ENCODE data around the gene MAP2K2.

The MAP2K2 gene

DNA sequence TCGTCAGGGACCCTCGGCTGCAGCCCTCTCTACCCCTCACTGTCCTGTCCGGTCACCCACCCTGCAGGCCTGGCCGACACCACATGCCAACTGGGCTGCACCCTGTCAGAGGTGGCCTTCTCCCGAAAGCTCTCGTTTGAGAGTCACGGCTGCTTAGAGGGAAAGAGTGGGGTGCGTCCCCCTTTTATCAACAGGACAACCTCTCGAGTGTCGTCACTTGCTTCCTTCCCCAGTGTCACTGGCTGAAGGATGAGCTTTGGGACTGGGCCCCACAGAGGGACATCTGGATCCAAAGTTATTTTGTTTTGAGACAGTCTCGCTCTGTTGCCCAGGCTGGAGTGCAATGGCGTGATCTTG, 28.5 kb downstream of the MAP2K2 start:
- no peak overlapping the region for H3K4me3 ChIP-seq (ENCODE audit: low read depth, low read length)
- TF ChIP-seq, protein P1, sequence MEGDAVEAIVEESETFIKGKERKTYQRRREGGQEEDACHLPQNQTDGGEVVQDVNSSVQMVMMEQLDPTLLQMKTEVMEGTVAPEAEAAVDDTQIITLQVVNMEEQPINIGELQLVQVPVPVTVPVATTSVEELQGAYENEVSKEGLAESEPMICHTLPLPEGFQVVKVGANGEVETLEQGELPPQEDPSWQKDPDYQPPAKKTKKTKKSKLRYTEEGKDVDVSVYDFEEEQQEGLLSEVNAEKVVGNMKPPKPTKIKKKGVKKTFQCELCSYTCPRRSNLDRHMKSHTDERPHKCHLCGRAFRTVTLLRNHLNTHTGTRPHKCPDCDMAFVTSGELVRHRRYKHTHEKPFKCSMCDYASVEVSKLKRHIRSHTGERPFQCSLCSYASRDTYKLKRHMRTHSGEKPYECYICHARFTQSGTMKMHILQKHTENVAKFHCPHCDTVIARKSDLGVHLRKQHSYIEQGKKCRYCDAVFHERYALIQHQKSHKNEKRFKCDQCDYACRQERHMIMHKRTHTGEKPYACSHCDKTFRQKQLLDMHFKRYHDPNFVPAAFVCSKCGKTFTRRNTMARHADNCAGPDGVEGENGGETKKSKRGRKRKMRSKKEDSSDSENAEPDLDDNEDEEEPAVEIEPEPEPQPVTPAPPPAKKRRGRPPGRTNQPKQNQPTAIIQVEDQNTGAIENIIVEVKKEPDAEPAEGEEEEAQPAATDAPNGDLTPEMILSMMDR (IDR thresholded peaks at IDR 0.05; ENCODE audit: low read depth, low read length): no peak

DNA sequence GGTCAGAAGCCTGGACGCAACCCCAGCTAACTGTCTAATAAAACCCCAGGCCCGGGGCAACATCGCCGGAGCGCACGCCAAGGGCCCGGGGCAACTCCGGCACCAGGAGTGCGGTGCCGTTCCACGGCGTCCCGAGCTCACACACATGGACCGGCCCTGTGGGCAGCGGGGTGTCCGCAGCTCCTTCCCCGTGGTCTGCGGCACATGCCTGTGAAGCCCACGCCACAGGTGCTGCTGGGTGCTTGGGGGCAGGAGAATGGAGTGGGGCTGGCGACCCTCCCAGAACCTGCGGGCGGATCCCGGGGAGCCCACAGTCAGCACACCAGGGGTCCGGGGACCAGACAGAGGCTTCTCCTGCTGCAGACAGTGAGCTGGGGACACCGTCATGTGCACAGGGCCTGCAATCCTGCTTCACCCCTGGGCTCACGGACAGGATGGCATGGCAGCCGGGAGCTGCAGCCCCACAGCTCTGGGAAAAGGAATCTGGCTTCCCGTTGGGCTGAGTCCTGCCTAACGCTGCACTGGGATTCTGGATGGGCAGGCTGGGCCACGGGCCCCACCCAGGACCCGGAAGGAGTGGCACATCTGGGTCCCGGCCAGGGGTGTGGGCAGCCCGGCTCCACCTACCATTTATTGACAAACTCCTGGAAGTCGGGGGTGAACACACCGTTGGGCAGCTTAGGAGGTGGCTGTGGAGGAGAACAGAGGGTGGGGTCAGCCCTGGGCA, 29.0 kb downstream of the MAP2K2 start:
- TF ChIP-seq, protein P1 (IDR thresholded peaks at IDR 0.05; ENCODE audit: low read depth, low read length): no peak
- H3K4me3 ChIP-seq (ENCODE audit: low read depth, low read length): no peak overlapping the region

GRCh38 chr19:4094291-4094690, 29.6 kb downstream of the MAP2K2 start:
- TF ChIP-seq, protein P1 (IDR thresholded peaks at IDR 0.05; ENCODE audit: low read depth, low read length): no peak
- no peak overlapping the region for H3K4me3 ChIP-seq (ENCODE audit: low read depth, low read length)

- TF ChIP-seq, protein P1 (IDR thresholded peaks at IDR 0.05; ENCODE audit: low read depth, low read length): no peak
- H3K4me3 ChIP-seq (ENCODE audit: low read depth, low read length): no peak overlapping the region
These were observed 30.2 kb downstream of the MAP2K2 start for GRCh38 chr19:4093643-4094175.

DNA sequence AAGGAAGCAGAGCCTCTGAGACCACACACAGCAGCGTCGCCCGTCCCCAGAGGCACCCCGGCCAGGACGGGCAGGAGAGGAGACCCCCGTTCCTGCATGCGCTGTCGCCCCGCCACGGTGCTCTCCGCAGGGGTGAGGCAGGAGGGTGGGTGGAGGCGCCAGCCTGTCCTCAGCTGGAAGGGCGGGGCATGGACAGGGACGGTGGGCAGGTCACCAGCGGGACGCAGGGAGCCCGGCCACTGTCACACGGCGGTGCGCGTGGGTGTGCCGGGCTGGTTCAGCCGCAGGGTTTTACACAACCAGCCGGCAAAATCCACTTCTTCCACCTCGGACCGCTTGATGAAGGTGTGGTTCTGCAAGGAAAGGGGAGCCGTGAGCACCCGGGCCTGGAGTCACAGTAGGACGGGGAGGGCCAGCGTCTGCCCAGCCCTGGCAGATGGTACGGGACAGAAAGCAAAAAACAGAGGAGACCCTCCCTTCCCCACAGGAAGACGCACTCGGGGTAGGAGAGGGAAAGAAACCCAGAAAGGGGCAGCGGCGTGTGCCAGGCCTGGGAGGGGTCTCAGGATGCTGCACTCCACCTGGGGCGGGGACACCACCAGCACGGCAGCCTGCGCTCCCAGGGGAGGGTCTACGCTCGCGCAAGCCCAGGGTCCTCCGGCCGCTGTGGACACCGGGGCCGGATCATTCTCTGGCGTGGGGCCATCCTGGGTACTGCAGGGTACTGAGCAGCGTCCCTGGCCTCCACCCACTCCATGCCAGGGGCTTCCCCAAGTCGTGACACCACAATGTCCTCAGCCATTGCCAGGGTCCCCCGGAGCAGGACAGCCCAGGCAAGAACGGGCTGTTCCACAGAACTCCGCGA, 33.3 kb downstream of the MAP2K2 start:
- TF ChIP-seq, protein P1 (IDR thresholded peaks at IDR 0.05; ENCODE audit: low read depth, low read length): no peak
- H3K4me3 ChIP-seq (ENCODE audit: low read depth, low read length): no peak overlapping the region

- TF ChIP-seq, protein P1 (IDR thresholded peaks at IDR 0.05; ENCODE audit: low read depth, low read length): no peak
- H3K4me3 ChIP-seq (ENCODE audit: low read depth, low read length): no peak overlapping the region
These were observed 34.0 kb downstream of the MAP2K2 start for GRCh38 chr19:4089946-4090345.

All from WI38 (cell line).